OCI-LY1 (cell line): ENCODE data around the gene C4B.

Source experiments
- EZH2 ChIP-seq: fragments of 200-600 bp; sonication (generic), shearing (Covaris generic); IDR thresholded peaks from 2 replicates; pipeline ENCODE4 v1.8.0; 2017; ENCODE audit warnings: borderline replicate concordance, mixed run types, mild to moderate bottlenecking, antibody characterized with exemption, low read length, moderate library complexity, mixed read lengths
- TF ChIP-seq, protein P1 (sequence below): fragments of 200-600 bp; sonication (generic), shearing (Covaris generic); IDR thresholded peaks from 2 replicates; pipeline ENCODE4 v1.5.1; 2017; ENCODE audit warnings: mild to moderate bottlenecking, antibody characterized with exemption, low read length, moderate library complexity, mixed read lengths

DNA sequence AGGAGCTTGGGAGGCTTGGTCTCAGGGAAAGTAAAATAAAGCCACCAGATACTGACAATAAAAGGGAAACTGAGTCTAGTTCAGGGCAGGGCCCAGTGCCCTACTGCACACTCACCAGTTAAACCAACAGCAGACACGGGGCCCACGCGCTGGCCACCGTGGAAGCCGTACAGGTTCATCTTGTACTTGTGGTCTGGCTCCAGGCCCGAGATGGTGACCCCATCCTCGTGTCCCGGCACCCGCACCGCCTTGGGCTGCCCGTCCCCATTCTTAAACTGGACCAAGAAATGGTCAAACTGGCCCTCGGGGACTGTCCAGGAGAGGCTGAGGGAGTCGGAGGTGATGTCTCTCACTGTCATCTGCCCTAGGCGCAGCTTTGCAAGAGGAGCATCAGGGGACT, 50.1 kb downstream of the C4B start:
- TF ChIP-seq, protein P1, sequence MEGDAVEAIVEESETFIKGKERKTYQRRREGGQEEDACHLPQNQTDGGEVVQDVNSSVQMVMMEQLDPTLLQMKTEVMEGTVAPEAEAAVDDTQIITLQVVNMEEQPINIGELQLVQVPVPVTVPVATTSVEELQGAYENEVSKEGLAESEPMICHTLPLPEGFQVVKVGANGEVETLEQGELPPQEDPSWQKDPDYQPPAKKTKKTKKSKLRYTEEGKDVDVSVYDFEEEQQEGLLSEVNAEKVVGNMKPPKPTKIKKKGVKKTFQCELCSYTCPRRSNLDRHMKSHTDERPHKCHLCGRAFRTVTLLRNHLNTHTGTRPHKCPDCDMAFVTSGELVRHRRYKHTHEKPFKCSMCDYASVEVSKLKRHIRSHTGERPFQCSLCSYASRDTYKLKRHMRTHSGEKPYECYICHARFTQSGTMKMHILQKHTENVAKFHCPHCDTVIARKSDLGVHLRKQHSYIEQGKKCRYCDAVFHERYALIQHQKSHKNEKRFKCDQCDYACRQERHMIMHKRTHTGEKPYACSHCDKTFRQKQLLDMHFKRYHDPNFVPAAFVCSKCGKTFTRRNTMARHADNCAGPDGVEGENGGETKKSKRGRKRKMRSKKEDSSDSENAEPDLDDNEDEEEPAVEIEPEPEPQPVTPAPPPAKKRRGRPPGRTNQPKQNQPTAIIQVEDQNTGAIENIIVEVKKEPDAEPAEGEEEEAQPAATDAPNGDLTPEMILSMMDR = no peak
- no peak for TF ChIP-seq EZH2
